HG02970 (cell line): ENCODE results near the gene TECRL.

Experiments
- ATAC-seq: cut with Tn5 transposase; IDR thresholded peaks from one replicate; pipeline ENCODE4 v1.9.1; 2021; ENCODE audit warnings: mild to moderate bottlenecking, moderate library complexity, moderate number of reproducible peaks; ENCODE audit not compliant: unreplicated experiment, low FRiP score

The TECRL gene, protein sequence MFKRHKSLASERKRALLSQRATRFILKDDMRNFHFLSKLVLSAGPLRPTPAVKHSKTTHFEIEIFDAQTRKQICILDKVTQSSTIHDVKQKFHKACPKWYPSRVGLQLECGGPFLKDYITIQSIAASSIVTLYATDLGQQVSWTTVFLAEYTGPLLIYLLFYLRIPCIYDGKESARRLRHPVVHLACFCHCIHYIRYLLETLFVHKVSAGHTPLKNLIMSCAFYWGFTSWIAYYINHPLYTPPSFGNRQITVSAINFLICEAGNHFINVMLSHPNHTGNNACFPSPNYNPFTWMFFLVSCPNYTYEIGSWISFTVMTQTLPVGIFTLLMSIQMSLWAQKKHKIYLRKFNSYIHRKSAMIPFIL

DNA sequence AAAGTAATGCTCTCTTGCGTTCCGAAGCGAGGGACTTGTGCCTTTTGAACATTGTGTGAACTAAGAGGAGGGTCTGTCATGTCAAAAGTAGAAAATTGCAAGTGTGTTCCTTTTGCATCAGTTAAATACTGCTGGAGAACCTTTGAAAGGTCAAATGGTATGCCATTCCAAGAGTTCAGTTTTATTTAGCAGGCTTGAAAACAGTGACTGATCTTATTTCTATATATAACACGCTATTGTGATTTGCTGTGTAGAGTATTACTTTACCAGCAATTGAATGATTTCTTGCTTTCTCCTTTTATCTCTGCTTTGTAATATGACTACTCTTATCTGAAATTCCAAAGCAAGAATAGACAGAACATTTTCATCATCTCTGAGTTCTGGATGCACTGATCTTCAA is at the start of gene TECRL:
Gene TECRL, minus strand, starts transcription at position 151 of the 400 bp plus-strand sequence. Its CDS starts 99 bp downstream, at position 52.
- ATAC-seq: no peak

- no peak for ATAC-seq
Observed at GRCh38 chr4:64432674-64433073, 23.4 kb upstream of the TECRL start.

DNA sequence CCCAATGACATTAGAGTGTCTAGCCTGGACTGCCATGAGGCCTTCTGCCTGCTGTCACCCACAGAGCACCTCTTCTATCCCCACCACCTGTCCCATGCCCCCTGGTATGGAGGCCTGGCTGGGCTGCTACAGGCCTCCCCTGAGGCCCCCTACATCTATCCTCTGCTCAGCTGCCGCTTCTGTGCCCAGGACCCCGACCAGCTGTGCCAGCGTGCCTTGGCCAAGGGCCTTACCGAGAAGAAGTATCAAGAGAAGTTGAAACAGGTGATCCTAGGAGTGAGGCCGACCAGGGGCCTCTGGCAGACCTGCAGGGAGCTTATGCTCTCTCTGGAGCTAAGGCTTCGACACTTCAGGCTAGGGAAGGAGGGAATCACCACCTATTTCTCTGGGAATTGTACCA is 21.7 kb upstream of the TECRL start:
- no peak for ATAC-seq

GRCh38 chr4:64417974-64418373 is 8.7 kb upstream of the TECRL start:
- no peak for ATAC-seq

DNA sequence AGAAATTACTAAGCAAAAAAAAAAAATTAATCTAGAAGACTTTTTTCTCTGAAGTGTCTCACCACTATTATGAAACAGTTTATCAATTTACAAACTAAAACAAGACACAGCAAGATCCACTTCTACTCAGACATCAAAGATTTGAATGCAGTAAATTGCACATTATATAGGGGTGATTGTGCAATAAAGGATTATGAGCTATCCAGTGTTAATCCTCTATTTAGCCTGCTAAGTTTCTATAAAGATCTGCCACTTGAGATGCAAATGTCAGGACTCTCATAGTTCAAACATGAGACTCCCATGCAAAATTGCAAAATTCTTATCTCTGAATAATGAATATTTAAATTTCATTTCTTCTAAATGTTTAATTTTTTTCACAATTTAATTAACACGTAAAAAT is 2.2 kb downstream of the TECRL start:
- no peak for ATAC-seq

GRCh38 chr4:64405761-64406160 is 3.5 kb downstream of the TECRL start:
- no peak for ATAC-seq

GRCh38 chr4:64402684-64403083 is 6.6 kb downstream of the TECRL start:
- no peak for ATAC-seq

DNA sequence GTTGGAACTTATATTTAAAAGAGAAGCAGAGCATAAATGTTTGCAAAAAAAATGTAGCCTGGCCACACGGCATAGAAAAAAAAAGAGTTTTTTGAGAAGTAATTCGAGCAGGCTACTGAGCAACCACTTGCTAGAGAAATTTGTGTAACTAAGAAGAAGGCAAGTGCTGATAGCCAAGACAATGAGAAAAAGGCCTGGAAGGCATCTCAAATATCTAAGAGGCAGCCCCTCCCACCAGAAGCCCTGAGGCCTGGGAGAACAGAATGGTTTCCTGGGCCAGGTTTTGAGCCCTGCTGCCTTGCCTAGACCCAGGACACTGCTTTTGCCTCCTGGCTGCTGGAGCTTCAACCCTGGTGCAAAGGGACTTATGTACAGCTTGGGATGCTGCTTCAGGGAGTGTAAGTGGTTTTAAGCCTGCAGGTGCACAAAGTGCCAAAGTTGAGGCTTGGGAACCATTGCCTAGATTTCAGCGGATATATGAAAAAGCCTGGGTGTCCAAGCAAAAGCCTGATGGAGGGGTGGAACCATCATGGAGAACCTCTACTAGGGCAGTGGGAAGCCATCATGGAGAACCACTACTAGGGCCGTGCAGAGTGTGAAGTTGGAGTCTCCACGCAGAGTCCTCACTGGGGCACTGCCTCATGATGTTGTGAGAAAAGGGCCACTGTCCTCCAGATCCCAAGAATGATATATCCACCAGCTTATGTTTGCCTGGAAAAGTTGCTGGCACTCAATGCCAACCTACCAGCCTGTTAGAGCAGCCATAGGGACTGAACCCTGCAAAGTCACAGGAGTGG is 9.7 kb downstream of the TECRL start:
- no peak for ATAC-seq

DNA sequence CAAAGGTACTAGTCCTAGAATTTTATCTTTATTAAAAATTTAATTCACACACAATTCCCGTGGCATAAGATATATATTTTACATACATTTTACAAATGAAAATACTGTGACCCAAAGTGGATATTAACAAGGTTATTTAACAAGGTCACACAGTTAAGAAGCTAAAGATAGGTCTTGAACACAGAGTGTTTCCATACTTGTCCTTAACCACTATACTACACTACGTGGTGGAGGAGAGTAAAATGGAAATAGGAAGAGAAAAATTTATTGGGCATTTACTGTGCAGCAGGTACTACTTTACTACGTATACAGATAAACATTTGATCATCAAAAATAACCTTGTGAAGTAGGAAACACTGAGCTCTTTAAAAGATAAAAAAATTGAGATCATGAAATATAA is 14.8 kb downstream of the TECRL start:
- ATAC-seq: no peak

- no peak for ATAC-seq
Observed at GRCh38 chr4:64388252-64388651, 21.0 kb downstream of the TECRL start.

GRCh38 chr4:64385220-64385619 is 24.0 kb downstream of the TECRL start:
- ATAC-seq: no peak

DNA sequence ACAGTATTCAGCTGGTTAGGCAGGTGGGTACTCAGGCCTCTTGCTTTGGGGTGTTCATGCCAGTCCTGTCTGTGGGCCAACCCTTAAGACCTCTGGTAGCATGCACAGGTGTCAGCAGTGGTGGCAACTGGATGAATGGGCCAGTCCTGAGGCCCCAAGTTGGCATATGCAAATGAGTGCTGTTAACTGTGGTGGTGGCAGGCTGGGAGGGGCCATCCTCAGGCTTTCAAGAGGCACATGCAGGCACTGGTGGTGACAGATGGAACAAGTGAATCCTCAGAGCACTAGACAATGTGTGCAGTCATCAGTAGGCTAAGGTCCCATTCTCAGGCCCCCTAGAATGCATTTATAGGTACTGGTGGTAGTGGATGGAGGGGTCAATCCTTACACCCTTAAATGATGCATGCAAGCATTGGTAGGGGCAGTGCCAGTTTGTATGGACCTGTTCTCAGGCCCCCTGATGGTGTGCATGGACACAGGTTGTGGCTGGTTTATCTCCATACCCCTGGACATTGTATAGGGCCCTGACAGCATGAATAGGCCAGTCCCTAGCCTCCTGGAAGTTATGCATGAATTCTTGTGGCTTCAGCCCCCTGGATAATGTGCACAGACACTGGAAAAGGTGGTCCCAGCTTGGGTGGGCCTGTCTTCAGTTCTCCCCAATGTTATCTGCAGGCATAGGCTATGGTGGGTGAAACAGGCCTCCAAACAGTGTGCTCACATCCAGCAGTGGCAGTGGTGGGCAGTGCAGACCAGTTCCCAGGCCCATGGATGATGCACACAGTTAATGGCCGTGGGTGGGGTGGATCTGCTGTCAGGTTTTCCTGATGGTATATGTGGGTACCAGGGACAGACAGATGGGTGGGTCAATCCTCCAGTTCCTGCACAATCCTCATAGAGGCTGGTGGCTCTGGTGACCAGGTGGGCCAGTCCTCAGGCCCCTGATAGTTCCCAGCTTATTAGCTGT is 24.7 kb downstream of the TECRL start:
- no peak for ATAC-seq

- no peak for ATAC-seq
Observed at GRCh38 chr4:64368741-64369140, 40.5 kb downstream of the TECRL start.

DNA sequence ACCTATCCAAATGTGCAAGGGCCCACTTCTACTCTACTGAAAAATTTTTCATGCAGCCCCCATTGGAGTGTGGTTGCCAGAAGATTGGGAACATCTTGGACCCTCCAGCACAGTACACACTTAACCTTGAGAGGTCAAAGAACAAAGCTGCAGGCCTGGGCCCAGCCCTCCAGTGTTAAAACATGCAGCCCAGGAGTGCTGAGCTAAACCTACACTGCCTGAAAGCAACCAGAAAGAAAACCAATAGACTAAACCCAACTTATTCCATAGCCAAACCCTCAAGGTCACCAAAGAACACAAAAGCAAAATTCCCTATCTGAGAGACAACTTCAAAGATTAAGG is 47.9 kb downstream of the TECRL start:
- ATAC-seq: no peak

DNA sequence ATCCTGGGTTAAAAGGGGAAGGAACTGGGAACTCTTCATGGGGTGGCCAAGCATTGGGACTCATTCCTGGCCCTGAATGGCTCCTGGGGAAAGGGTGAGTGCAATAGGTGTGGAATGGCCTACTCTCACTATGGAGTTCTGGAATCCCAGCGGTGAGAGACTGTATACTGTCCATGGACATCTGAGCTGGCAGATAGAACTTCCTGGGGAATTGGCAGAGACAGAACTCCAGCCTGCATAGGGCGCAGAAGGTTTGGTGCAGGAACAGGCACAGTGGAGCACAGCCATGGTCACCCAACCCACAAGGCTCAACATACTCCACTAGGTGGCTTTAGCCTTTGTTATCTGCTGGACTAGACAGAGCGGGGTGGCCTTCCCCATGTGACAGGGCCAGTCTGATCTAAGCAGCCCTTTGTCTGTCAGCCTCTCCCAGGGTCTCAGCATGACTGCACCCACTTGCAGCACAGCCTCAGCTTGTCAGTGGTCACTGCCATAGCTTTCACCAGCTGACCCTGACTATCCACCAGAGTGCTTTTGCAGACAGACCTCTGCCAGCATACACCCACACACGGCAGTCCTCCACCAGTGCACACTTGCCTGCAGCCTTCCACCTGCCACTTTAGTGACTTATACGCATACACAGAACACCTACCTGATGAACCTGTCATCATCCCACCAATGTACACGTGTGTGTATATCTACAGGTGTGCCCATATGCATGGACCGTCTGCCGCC is 48.4 kb downstream of the TECRL start:
- no peak for ATAC-seq

GRCh38 chr4:64359489-64359888 is 49.8 kb downstream of the TECRL start:
- ATAC-seq: no peak

GRCh38 chr4:64353904-64354303 is 55.3 kb downstream of the TECRL start:
- ATAC-seq: no peak

GRCh38 chr4:64341711-64342110 is 67.5 kb downstream of the TECRL start:
- ATAC-seq: no peak

DNA sequence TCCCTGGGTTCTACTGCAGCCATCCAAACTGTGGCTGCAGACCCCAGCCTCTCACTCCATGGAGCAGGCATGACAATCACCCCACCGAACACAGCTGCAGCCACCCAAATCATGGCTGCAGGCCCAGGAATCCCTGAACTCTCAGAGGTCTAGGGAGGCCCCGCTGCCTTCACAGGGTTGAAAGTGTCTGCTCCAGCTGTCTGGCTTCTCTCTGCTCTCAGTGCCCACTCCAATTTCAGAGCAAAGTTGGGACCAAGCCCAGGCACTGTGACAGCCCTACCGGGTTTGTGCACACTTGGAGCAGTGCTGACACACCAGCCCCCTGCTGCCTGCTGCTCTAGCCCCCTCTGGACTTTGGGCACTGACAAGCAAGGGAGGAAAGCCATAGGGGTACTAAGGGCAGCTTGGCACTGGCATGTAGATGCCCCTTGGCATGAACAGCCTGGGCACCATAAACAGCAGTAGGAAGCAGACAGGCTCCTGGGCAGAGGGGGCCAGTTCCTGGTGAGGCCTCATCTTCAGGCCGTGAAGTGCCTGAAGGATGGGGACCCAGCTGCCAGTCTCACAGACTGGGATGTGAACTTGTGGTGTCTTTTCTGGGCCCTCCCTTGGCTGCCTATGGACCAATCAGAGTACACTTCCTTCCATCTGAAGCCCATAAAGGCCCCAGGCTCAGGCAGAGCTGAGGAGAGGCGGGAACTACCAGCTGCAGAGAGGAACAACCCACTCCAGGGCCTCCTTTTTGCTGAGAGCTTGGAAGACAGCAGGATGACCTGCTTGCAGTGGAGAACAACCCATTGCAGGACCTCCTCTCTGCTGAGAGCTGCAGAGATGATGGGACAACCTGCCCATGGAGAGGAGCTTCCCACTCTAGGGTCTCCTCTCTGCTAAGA is 68.8 kb downstream of the TECRL start:
- no peak for ATAC-seq
